ENCODE data around the gene PTTG1IP. TPM values are rescaled to one million over a fixed set of nuclear protein-coding genes. Genes with fewer than 3 reads are reported as not detected.

The PTTG1IP gene
- total and polyA plus RNA-seq, 2 donors = 75.3 to 138 TPM

DNA sequence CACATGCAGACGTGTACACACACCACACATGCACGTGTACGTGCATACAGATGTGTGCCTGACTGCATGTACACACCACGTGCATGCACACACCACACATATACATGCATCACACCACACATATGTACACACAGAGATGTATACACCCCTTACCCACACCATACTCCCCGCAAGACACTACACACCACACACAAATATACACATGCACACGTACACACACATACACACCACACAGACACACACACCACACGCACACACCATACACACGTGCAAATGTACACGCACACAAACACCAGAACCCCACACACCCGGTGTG is 37.5 kb upstream of the PTTG1IP start:
- no peak for DNase-seq (ENCODE audit: low read depth in 6 of 9, low spot score in 9 of 9)
- Histone ChIP-seq H3K4me1 (ENCODE audit: control insufficient read depth in 2 of 2, insufficient read depth in 2 of 2, low read length in 2 of 2) (peaks cover 60 to 91% of the 10 kb centered on the region in 2 donors), H3K27me3 (ENCODE audit: control insufficient read depth in 2 of 2, insufficient read depth in 1 of 2, low read length in 1 of 2) (no peaks in the 10 kb centered on the region), H3K36me3 (ENCODE audit: control insufficient read depth in 2 of 2, insufficient read depth in 2 of 2, low read length in 1 of 2) (peaks cover 38 to 49% of the 10 kb centered on the region in 2 donors), H3K4me3 (ENCODE audit: low read length in 2 of 2) (peak overlapping the region in 1 of 2 donors; percentile 28), H3K27ac (ENCODE audit: low read depth in 1 of 2, low read length in 1 of 2) (peak overlapping the region; percentile 92 to 97), H3K9me3 (ENCODE audit: control insufficient read depth in 2 of 2, insufficient read depth in 1 of 2, low read length in 1 of 2) (peaks cover 1 to 22% of the 10 kb centered on the region in 2 donors)
- 45% methylated on average over 10 of the region's 10 CpGs for WGBS

DNA sequence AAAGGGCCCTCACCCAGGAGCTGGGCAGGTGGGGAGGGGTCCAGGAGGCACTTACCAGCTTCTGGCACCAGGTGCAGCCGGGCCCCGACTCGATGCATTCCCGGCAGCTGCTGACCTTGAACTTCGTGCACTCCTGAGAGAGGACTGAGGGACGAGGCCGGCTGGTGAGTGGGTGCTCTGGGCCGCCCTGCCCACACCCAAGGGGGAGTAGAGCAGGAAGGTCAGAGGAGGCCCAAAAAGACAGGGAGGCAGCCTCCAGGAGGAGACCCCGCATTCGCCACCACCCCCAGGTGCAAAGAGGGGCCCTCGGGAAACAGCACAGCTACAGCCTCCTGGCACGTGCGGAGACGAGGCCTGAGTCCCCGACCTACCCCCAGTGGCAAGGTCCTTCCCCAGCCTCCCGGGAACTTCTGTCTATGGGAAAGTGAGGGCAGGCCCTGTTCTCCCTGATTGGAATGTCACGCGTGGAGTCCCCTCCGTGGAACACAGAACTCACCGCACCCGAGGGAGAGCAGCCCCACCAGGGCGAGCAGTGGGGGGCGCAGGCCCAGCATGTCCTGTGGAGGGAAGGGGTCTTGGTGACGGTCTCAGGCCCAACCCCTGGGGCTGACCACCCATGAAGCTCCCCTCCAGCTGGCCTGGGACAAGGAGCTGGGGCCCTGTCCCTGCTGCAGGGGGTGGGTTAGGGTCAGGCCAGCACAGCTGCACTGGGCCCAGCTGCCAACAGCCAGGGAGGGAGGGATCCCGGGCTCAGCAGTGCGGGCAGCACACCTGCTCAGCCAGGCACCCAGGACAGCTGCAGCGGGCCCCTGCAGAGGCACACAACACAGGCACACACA is 37.0 kb upstream of the PTTG1IP start:
- H3K27ac ChIP-seq (ENCODE audit: low read depth in 1 of 2, low read length in 1 of 2) = peak overlapping the region; percentile 92 to 97
- H3K4me1 ChIP-seq (ENCODE audit: control insufficient read depth in 2 of 2, insufficient read depth in 2 of 2, low read length in 2 of 2) = peaks cover 60 to 87% of the 10 kb centered on the region in 2 donors
- DNase-seq (ENCODE audit: low read depth in 6 of 9, low spot score in 9 of 9) = peak in 4 of 9 donors; percentile 58 to 78 (median 72)
- H3K4me3 ChIP-seq (ENCODE audit: low read length in 2 of 2) = peak overlapping the region in 1 of 2 donors; percentile 28
- 84% methylated on average over 27 of the region's 27 CpGs for WGBS
- no peaks in the 10 kb centered on the region for H3K27me3 ChIP-seq (ENCODE audit: control insufficient read depth in 2 of 2, insufficient read depth in 1 of 2, low read length in 1 of 2)
- peaks cover 1 to 22% of the 10 kb centered on the region in 2 donors for H3K9me3 ChIP-seq (ENCODE audit: control insufficient read depth in 2 of 2, insufficient read depth in 1 of 2, low read length in 1 of 2)
- H3K36me3 ChIP-seq (ENCODE audit: control insufficient read depth in 2 of 2, insufficient read depth in 2 of 2, low read length in 1 of 2) = peaks cover 42 to 54% of the 10 kb centered on the region in 2 donors

DNA sequence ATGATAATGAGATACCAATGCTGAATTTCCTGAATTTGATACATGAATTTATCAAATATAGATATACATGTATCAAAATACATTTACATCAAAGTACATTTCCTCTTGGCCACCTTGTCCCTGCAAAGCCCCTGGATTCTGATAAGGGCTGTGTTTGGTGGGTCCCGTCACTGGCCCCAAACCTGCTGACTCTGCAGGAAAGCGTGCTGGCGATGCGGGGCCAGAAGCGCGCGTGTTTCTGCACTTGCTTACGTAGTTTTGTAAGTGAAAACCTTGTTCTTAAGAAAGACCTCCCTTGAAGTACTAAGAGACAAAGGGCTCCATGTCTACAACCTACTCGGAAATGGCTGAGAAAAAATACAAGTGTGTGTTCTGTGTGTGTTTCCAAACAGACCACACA is 36.2 kb upstream of the PTTG1IP start:
- DNase-seq (ENCODE audit: low read depth in 6 of 9, low spot score in 9 of 9) = peak in 1 of 9 donors; percentile 41
- H3K27ac ChIP-seq (ENCODE audit: low read depth in 1 of 2, low read length in 1 of 2) = peak overlapping the region; percentile 59 to 97
- H3K27me3 ChIP-seq (ENCODE audit: control insufficient read depth in 2 of 2, insufficient read depth in 1 of 2, low read length in 1 of 2) = no peaks in the 10 kb centered on the region
- H3K9me3 ChIP-seq (ENCODE audit: control insufficient read depth in 2 of 2, insufficient read depth in 1 of 2, low read length in 1 of 2) = peaks cover 1 to 22% of the 10 kb centered on the region in 2 donors
- WGBS = 95% methylated on average over 9 of the region's 9 CpGs
- H3K4me3 ChIP-seq (ENCODE audit: low read length in 2 of 2) = no peak overlapping the region
- H3K4me1 ChIP-seq (ENCODE audit: control insufficient read depth in 2 of 2, insufficient read depth in 2 of 2, low read length in 2 of 2) = peaks cover 56 to 79% of the 10 kb centered on the region in 2 donors
- H3K36me3 ChIP-seq (ENCODE audit: control insufficient read depth in 2 of 2, insufficient read depth in 2 of 2, low read length in 1 of 2) = peaks cover 50 to 57% of the 10 kb centered on the region in 2 donors

DNA sequence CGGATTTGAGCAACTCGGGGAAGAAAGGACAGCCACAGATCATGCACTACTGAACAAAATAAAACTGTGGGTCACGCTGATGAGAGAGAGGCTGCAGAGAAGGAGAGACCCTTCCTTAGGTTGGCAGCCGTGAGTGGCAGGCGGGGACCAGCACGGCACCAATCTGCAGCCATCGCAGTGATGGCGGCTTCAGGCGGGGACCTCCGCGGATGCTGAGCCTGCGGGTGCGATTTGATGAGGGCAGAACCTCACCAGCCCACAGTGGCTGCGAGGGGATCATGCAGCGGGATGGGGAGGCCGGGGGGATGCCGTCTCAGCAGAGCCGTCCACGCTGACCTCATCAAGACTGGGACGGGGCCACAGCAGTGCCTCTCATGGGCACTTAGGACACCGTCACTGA is 35.4 kb upstream of the PTTG1IP start:
- Histone ChIP-seq H3K4me3 (ENCODE audit: low read length in 2 of 2) (no peak overlapping the region), H3K36me3 (ENCODE audit: control insufficient read depth in 2 of 2, insufficient read depth in 2 of 2, low read length in 1 of 2) (peaks cover 56 to 62% of the 10 kb centered on the region in 2 donors), H3K27me3 (ENCODE audit: control insufficient read depth in 2 of 2, insufficient read depth in 1 of 2, low read length in 1 of 2) (no peaks in the 10 kb centered on the region), H3K9me3 (ENCODE audit: control insufficient read depth in 2 of 2, insufficient read depth in 1 of 2, low read length in 1 of 2) (peaks cover 1 to 22% of the 10 kb centered on the region in 2 donors), H3K4me1 (ENCODE audit: control insufficient read depth in 2 of 2, insufficient read depth in 2 of 2, low read length in 2 of 2) (peaks cover 48 to 71% of the 10 kb centered on the region in 2 donors), H3K27ac (ENCODE audit: low read depth in 1 of 2, low read length in 1 of 2) (no peak overlapping the region)
- DNase-seq (ENCODE audit: low read depth in 6 of 9, low spot score in 9 of 9) = no peak
- WGBS = 97% methylated on average over 21 of the region's 21 CpGs

DNA sequence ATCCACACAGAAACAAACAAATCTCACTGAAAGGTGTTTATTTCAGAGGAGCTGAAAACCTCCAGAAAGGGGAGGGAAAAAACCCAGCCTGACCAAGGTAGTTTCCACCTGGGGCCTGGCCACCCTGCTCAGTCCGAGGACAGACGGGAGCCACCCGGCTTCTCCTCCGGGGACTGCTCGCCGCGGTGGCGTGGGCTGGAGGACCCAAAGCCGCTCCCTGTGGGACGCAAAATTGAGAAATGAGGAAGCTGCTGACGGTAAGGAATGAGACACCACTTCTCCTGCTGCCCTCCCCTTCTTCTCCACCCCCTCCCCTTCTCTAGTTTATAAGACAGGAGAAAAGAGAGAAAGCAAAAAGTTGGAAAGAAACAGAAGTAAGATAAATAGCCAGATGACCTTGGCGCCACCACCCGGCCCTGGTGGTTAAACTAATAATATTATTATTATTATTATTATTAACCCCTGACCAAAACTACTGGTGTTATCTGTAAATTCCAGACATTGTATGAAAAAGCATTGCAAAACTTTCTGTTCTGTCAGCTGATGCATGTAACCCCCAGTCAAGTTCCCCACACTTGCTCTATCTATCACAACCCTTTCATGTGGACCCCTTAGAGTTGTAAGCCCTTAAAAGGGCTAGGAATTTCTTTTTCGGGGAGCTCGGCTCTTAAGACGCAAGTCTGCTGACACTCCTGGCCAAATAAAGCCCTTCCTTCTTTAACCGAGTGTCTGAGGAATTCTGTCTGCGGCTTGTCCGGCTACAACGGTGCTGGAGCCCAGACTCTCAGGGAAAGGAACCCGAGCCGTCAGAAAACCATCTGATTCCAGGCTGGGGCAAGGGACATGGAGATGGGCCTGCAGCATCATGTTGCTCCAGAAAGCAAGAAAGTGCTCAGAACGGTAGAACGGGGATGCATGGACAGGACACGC is 34.7 kb upstream of the PTTG1IP start:
- no peak for DNase-seq (ENCODE audit: low read depth in 6 of 9, low spot score in 9 of 9)
- Histone ChIP-seq H3K36me3 (ENCODE audit: control insufficient read depth in 2 of 2, insufficient read depth in 2 of 2, low read length in 1 of 2) (peaks cover 63 to 66% of the 10 kb centered on the region in 2 donors), H3K27me3 (ENCODE audit: control insufficient read depth in 2 of 2, insufficient read depth in 1 of 2, low read length in 1 of 2) (no peaks in the 10 kb centered on the region), H3K4me1 (ENCODE audit: control insufficient read depth in 2 of 2, insufficient read depth in 2 of 2, low read length in 2 of 2) (peaks cover 41 to 65% of the 10 kb centered on the region in 2 donors), H3K4me3 (ENCODE audit: low read length in 2 of 2) (no peak overlapping the region), H3K9me3 (ENCODE audit: control insufficient read depth in 2 of 2, insufficient read depth in 1 of 2, low read length in 1 of 2) (peaks cover 1 to 22% of the 10 kb centered on the region in 2 donors), H3K27ac (ENCODE audit: low read depth in 1 of 2, low read length in 1 of 2) (no peak overlapping the region)
- WGBS = 59% methylated on average over 25 of the region's 25 CpGs

DNA sequence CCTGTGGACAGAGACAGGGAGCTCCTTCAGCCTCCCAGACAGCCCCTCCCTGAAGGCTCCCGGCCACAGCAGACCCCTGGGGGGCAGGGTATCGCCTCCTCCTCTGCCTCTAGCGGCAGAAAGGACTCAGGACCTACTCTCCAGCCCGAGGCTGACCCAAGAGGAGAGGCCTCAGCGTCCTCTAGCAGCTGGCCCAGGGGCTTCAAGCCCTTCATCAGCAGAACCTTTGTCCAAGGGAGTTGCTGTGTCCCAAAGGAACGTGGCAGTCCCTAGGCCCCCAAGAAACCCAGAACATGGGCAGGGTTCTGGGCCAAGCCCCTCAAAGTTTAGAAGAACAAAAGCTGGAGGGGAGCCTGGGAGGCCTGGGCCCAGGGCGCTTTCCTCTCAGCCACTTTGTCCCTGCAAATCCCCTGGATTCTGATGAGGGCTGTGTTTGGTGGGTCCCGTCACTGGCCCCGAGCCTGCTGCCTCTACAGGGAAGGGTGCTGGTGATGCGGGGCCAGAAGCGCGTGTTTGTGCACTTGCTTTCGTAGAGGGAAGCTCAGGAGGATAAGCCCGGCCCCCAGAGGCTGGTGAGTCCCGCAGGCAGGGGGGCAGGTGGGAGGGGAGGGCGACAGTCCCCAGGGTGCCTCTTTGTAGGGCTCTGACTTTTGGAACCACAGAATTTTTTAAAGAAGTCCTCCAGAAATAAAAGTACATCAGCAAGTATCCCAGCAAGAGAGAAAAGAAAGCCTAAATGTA is 33.9 kb upstream of the PTTG1IP start:
- H3K27ac ChIP-seq (ENCODE audit: low read depth in 1 of 2, low read length in 1 of 2) = peak overlapping the region in 1 of 2 donors; percentile 47
- H3K27me3 ChIP-seq (ENCODE audit: control insufficient read depth in 2 of 2, insufficient read depth in 1 of 2, low read length in 1 of 2) = no peaks in the 10 kb centered on the region
- H3K4me1 ChIP-seq (ENCODE audit: control insufficient read depth in 2 of 2, insufficient read depth in 2 of 2, low read length in 2 of 2) = peaks cover 34 to 57% of the 10 kb centered on the region in 2 donors
- H3K36me3 ChIP-seq (ENCODE audit: control insufficient read depth in 2 of 2, insufficient read depth in 2 of 2, low read length in 1 of 2) = peaks cover 71 to 74% of the 10 kb centered on the region in 2 donors
- peaks cover 1 to 22% of the 10 kb centered on the region in 2 donors for H3K9me3 ChIP-seq (ENCODE audit: control insufficient read depth in 2 of 2, insufficient read depth in 1 of 2, low read length in 1 of 2)
- WGBS = 53% methylated on average over 16 of the region's 16 CpGs
- no peak overlapping the region for H3K4me3 ChIP-seq (ENCODE audit: low read length in 2 of 2)
- peak in 1 of 9 donors; percentile 36 for DNase-seq (ENCODE audit: low read depth in 6 of 9, low spot score in 9 of 9)

DNA sequence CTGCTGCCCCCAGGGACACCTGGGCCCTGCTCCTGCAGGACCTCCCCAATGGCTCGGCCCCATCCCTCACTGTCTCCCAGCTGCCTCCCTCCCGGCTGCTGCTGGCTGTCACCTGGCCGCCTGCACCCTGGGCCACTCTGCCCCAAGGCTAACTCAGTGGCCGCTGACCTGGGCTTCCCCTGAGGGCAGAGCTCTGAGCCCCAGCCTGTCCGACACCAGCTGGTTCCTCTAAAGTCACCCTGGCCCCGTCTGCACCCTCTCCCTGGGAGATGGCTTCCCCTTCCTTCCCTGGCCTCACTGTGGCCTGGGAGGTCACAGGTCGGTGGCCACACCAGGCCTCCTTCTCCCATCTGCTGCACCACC is 32.2 kb upstream of the PTTG1IP start:
- WGBS = 96% methylated on average over 7 of the region's 7 CpGs
- peaks cover 0 to 12% of the 10 kb centered on the region in 2 donors for H3K9me3 ChIP-seq (ENCODE audit: control insufficient read depth in 2 of 2, insufficient read depth in 1 of 2, low read length in 1 of 2)
- no peak overlapping the region for H3K27ac ChIP-seq (ENCODE audit: low read depth in 1 of 2, low read length in 1 of 2)
- no peak overlapping the region for H3K4me3 ChIP-seq (ENCODE audit: low read length in 2 of 2)
- H3K4me1 ChIP-seq (ENCODE audit: control insufficient read depth in 2 of 2, insufficient read depth in 2 of 2, low read length in 2 of 2) = peaks cover 17 to 40% of the 10 kb centered on the region in 2 donors
- DNase-seq (ENCODE audit: low read depth in 6 of 9, low spot score in 9 of 9) = no peak
- no peaks in the 10 kb centered on the region for H3K27me3 ChIP-seq (ENCODE audit: control insufficient read depth in 2 of 2, insufficient read depth in 1 of 2, low read length in 1 of 2)
- peaks cover 87 to 88% of the 10 kb centered on the region in 2 donors for H3K36me3 ChIP-seq (ENCODE audit: control insufficient read depth in 2 of 2, insufficient read depth in 2 of 2, low read length in 1 of 2)

DNA sequence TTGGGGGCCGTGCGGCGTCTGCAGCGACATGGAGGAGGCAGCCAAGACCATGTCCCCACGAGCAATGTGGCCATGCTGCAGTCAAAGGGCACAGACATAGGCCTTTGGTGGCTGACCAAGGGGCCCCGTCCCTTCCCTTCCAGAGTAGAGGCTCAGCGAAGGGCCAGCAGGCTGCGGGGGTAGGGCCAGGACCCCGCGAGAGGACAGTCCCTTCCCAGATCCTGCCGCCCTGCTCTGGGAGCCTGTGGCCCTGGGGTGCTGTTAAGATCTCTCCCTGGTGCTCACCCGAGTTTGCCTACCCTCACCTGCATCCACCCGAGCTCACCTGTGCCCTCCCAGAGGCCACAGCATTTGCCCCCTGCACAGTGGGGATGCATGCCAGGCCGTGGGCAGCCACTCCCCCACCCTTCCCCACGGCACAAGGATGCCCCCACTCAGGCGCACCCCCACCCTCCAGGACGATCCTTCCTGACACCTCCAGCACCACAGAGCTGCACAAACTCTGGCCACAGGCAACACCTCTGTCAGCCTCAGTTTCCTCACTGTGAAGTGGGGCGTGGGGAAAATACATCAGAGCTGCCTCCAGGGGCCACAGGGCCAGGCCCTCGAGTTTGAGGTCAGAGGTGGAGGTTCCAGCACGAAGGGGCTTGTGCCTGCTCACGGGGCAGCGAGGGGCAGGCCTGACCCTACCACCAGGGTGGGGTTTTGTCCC is 31.7 kb upstream of the PTTG1IP start:
- DNase-seq (ENCODE audit: low read depth in 6 of 9, low spot score in 9 of 9) = no peak
- Histone ChIP-seq H3K27me3 (ENCODE audit: control insufficient read depth in 2 of 2, insufficient read depth in 1 of 2, low read length in 1 of 2) (no peaks in the 10 kb centered on the region), H3K4me3 (ENCODE audit: low read length in 2 of 2) (no peak overlapping the region), H3K4me1 (ENCODE audit: control insufficient read depth in 2 of 2, insufficient read depth in 2 of 2, low read length in 2 of 2) (peaks cover 12 to 35% of the 10 kb centered on the region in 2 donors), H3K36me3 (ENCODE audit: control insufficient read depth in 2 of 2, insufficient read depth in 2 of 2, low read length in 1 of 2) (peaks cover 88 to 91% of the 10 kb centered on the region in 2 donors), H3K9me3 (ENCODE audit: control insufficient read depth in 2 of 2, insufficient read depth in 1 of 2, low read length in 1 of 2) (peaks cover 0 to 7% of the 10 kb centered on the region in 2 donors), H3K27ac (ENCODE audit: low read depth in 1 of 2, low read length in 1 of 2) (no peak overlapping the region)
- 98% methylated on average over 22 of the region's 22 CpGs for WGBS
